SH-SY5Y (cell line): ENCODE results near the gene UXS1.

Source experiments
- GATA2 ChIP-seq: IDR thresholded peaks from 2 replicates; pipeline ENCODE4 v1.6.1; 2011; ENCODE audit warnings: mild to moderate bottlenecking, low read depth, low read length
- GATA3 ChIP-seq: IDR thresholded peaks from 2 replicates; pipeline ENCODE4 v1.6.1; 2011; ENCODE audit warnings: low read depth, mild to moderate bottlenecking, low read length, moderate library complexity

DNA sequence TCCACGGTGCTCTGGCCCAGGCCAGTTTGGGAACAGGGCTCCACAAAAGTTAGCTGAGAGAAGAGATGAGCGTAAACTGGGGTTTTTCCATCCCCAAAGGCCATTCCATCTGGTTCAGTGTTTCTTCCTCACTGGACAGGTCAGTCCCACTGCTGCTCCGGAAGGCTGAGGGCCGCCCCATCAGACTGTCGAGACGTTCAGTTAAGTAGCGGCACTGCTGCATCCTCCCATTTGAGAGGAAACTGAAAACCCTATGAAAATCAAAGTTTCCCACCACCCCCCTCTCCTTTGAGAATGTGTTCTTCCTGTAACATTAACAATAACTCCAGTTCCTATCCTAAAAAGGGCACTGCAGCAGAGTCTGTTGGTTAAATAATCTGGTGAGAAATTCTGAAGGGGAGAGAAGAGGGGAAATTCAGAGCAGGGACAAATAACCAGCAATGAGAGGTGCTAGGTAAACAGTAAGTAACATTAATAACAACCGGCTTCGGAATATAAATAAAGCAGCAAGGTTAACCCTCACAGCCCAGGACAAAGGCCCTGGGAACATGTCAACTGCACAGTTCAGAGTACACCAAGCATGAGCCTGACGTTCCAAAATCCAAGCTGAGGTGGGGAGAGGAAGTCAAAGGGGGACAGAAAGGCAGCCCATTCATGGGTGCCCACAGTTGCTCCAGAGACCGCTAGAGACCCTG, 55.4 kb downstream of the UXS1 start:
- TF ChIP-seq GATA3 = no peak
- TF ChIP-seq GATA2 = no peak
